ENCODE measurements around the gene EHF.
"Not testable (repeated sequence)": the region's sequence is repeated elsewhere in the genome, so short reads cannot be mapped to it uniquely, and the experiment has no call there.

EHF gene

GRCh38 chr11:34685864-34686263 lies 65.0 kb downstream of the EHF start:
- H3K4me3 ChIP-seq (ENCODE audit: low read depth, low read length): no peak overlapping the region
- no peak for TF ChIP-seq CTCF (IDR thresholded peaks at IDR 0.05; ENCODE audit: borderline replicate concordance, insufficient read depth, low read depth, low read length)

GRCh38 chr11:34692299-34692698 lies 71.4 kb downstream of the EHF start:
- H3K4me3 ChIP-seq (ENCODE audit: low read depth, low read length): not testable (repeated sequence)

DNA sequence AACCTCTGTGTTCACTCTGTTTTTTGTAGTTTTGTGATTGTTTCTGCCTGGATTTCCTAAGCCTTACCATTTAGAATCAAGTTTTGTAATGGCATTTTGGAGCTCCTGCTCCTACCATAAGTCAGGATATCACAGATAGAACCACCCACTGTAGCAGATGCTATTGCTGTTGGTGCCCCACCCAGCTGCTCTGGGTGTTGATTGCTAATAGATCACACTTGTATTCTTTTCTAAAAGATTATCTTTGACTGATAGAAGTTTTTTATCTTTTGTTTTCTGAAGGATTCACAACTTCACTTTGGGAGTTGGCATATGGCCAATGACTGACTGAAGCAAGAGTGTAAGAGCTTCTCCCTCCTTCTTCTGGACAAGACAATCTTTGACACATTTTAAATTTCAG lies 76.0 kb downstream of the EHF start:
- no peak for TF ChIP-seq CTCF (IDR thresholded peaks at IDR 0.05; ENCODE audit: borderline replicate concordance, insufficient read depth, low read depth, low read length)
- no peak overlapping the region for H3K4me3 ChIP-seq (ENCODE audit: low read depth, low read length)

DNA sequence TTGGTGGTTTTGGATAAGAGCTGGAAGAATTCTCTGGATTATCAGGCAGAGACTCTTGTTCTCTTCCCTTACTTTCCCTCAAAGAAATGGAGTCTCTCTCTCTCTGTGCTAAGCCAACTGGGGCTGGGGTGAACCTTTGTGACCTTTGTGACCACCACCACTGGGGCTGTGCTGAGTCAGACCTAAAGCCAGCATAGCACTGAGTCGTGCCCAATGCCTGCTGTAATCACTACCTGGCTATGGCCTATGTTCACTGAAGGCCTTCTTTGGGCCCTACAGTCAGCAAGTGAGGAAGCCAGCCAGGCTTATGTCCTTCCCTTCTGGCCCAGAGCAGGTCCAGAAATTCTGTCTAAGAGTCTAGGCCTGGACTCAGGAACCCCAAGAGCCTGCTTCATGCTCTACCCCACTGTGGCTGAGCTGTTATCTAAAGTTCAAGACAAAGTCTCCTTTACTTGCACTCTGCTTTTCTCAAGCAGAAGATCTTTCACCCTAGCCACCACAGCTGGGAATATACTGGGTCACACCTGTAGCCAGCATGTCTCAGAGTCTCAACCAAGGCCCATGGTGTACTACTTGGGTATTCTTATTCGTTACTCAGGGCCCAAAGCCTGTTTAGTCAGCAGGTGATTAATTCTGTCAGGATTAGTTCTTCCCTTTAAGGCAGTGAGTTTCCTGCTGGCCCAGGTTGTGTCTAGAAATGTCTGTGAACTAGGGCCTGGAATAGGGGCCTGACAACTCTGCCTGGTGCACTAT lies 86.0 kb downstream of the EHF start:
- H3K4me3 ChIP-seq (ENCODE audit: low read depth, low read length): no peak overlapping the region
- TF ChIP-seq CTCF (IDR thresholded peaks at IDR 0.05; ENCODE audit: borderline replicate concordance, insufficient read depth, low read depth, low read length): no peak

DNA sequence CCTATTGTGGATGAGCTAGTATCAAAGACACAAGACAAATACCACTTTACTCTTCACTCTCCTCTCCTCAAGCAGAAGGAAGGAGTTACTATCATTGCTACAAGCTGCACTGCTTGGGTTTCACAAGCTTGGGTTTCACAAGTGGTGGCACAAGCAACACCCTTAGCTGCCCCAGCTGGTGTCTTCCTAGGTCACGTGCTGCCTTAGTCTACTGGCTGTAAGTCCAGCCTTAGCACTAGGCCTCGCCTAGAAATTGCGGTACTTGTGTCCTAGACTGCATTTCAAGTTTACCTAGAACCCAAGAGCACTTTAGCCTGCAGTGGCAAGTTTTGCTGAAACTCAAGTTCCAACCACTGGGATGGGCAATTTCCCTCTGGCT lies 86.6 kb downstream of the EHF start:
- no peak overlapping the region for H3K4me3 ChIP-seq (ENCODE audit: low read depth, low read length)
- TF ChIP-seq CTCF (IDR thresholded peaks at IDR 0.05; ENCODE audit: borderline replicate concordance, insufficient read depth, low read depth, low read length): no peak

Data from GM12875 (cell line).